HepG2 (cell line): ENCODE measurements around the gene FAF1. TPM values are rescaled to one million over a fixed set of nuclear protein-coding genes. Genes with fewer than 3 reads are reported as not detected.
A peak's percentile ranks its signal among the peaks of the same experiment; 100 is the strongest.

Experiments
- ATAC-seq: fragments of 200-7000 bp; cut with Tn5 transposase; 3 replicates; pipeline ENCODE4 v1.9.1; 2020; ENCODE audit warnings: mild to moderate bottlenecking, moderate library complexity
- BruUV-seq: library from RNA; stranded (reverse); fragments of 400-500 nt; replicated peaks from 2 replicates; lab custom pipeline; 2021; lab: Mats Ljungman, UMichigan
- CTCF ChIA-PET: fragments of 300-600 bp; formaldehyde crosslinking; extraction: SDS; loops from one replicate; lab custom pipeline; 2021; ENCODE audit warnings: low total read pairs, inconsistent platforms, low intra/inter-chr PET ratio; lab: Yijun Ruan, JAX
- POLR2A ChIA-PET: fragments of 350-600 bp; sonication (Branson Sonifier 250); formaldehyde crosslinking; loops from one replicate; lab custom pipeline; 2020; ENCODE audit warnings: antibody characterized with exemption, inconsistent platforms; lab: Yijun Ruan, JAX
- DNase-seq: peaks from one replicate; pipeline ENCODE4 v3.0.0-alpha.2; 2015; ENCODE audit warnings: low spot score
- FAIRE-seq: peaks from 3 replicates; lab custom pipeline; 2011; peaks lifted over from hg19 to GRCh38; lab: Jason Lieb, UNC
- H2AFZ ChIP-seq: one replicate; pipeline ENCODE4 v1.6.1; 2011; ENCODE audit warnings: low read length, inconsistent platforms
- H3K27ac ChIP-seq: fragments of 300-600 bp; 3 replicates; pipeline ENCODE4 v1.8.0; 2011; ENCODE audit warnings: mixed run types, mild to moderate bottlenecking, mixed read lengths, low read length, inconsistent platforms; ENCODE audit not compliant: insufficient read depth; ENCODE audit errors: extremely low read length
- H3K27me3 ChIP-seq, 2 experiments: fragments of 200-600 bp in 1 of 2; 2 replicates in 1 of 2; 3 replicates in 1 of 2; pipeline versions ENCODE4 v1.6.0 to v1.8.0; 2011; ENCODE audit warnings: low read length in 2 of 2, mild to moderate bottlenecking in 2 of 2, moderate library complexity in 2 of 2, inconsistent platforms in 1 of 2; ENCODE audit not compliant: insufficient read depth in 2 of 2, control insufficient read depth in 1 of 2
- H3K36me3 ChIP-seq, 2 experiments: fragments of 200-600 bp in 1 of 2; replicated peaks in 1 of 2; 2 replicates in 1 of 2; 3 replicates in 1 of 2; pipeline versions ENCODE4 v1.5.1 to v1.8.0; 2011; ENCODE audit warnings: low read length in 2 of 2, inconsistent platforms in 1 of 2; ENCODE audit not compliant: insufficient read depth in 2 of 2, control insufficient read depth in 1 of 2
- H3K4me1 ChIP-seq: 2 replicates; pipeline ENCODE4 v1.5.1; 2012; ENCODE audit warnings: low read length, inconsistent platforms; ENCODE audit not compliant: insufficient read depth
- H3K4me2 ChIP-seq: 2 replicates; pipeline ENCODE4 v1.6.0; 2011; ENCODE audit warnings: low read depth, low read length, inconsistent platforms
- H3K4me3 ChIP-seq, 3 experiments: fragments of 200-600 bp in 1 of 3; sonication (generic), shearing (Covaris generic) in 1 of 3; replicated peaks in 1 of 3; 2 replicates each; pipeline ENCODE4 v1.5.1; 2011 to 2016; ENCODE audit warnings: low read length in 3 of 3, inconsistent platforms in 2 of 3, low read depth in 2 of 3, mild to moderate bottlenecking in 2 of 3, control low read depth in 1 of 3, mixed read lengths in 1 of 3; ENCODE audit not compliant: insufficient read depth in 1 of 3
- H3K79me2 ChIP-seq: one replicate; pipeline ENCODE4 v1.6.1; 2011; ENCODE audit warnings: low read length, inconsistent platforms; ENCODE audit not compliant: insufficient read depth
- H3K9ac ChIP-seq: 2 replicates; pipeline ENCODE4 v1.6.0; 2011; ENCODE audit warnings: mild to moderate bottlenecking, low read depth, low read length, inconsistent platforms; ENCODE audit not compliant: insufficient read depth
- H3K9me3 ChIP-seq: 2 replicates; pipeline ENCODE4 v1.5.1; 2012; ENCODE audit warnings: mild to moderate bottlenecking, low read length
- H4K20me1 ChIP-seq: 2 replicates; pipeline ENCODE4 v1.6.0; 2011; ENCODE audit warnings: inconsistent platforms, mild to moderate bottlenecking, low read length, moderate library complexity; ENCODE audit not compliant: insufficient read depth
- CENPT ChIP-seq: sonication (generic); formaldehyde crosslinking; IDR thresholded peaks from 2 replicates; pipeline ENCODE4 v1.8.0; 2022; ENCODE audit warnings: low read depth, mild to moderate bottlenecking, moderate library complexity, missing genetic modification reagents
- MTF2 ChIP-seq: sonication (generic); formaldehyde crosslinking; IDR thresholded peaks from 2 replicates; pipeline ENCODE4 v1.5.0; 2020; ENCODE audit warnings: missing genetic modification reagents, borderline replicate concordance
- NCOR1 ChIP-seq: fragments of 200-600 bp; sonication (generic); IDR thresholded peaks from 2 replicates; pipeline ENCODE4 v1.7.0; 2017; ENCODE audit warnings: antibody characterized with exemption, low read length, borderline replicate concordance
- SIX1 ChIP-seq: sonication (generic); formaldehyde crosslinking; IDR thresholded peaks from 2 replicates; pipeline ENCODE4 v1.4.0; 2020; ENCODE audit warnings: missing genetic modification reagents, borderline replicate concordance
- TRIM24 ChIP-seq: sonication (generic); formaldehyde crosslinking; IDR thresholded peaks from 2 replicates; pipeline ENCODE4 v1.8.0; 2022; ENCODE audit warnings: mild to moderate bottlenecking, missing genetic modification reagents
- ZNF138 ChIP-seq: sonication (generic); formaldehyde crosslinking; IDR thresholded peaks from 2 replicates; pipeline ENCODE4 v1.5.0; 2020; ENCODE audit warnings: mild to moderate bottlenecking, low read depth, missing genetic modification reagents
- ZNF546 ChIP-seq: sonication (generic); formaldehyde crosslinking; conservative IDR thresholded peaks from 2 replicates; pipeline ENCODE4 v1.8.1; 2023; ENCODE audit warnings: mild to moderate bottlenecking, missing genetic modification reagents
- ZNF607 ChIP-seq: sonication (generic); formaldehyde crosslinking; IDR thresholded peaks from 2 replicates; pipeline ENCODE4 v1.5.1; 2020; ENCODE audit warnings: missing genetic modification reagents, mild to moderate bottlenecking, borderline replicate concordance
- ZNF766 ChIP-seq: sonication (generic); formaldehyde crosslinking; IDR thresholded peaks from 2 replicates; pipeline ENCODE4 v1.5.0; 2020; ENCODE audit warnings: missing genetic modification reagents, borderline replicate concordance
- ZSCAN29 ChIP-seq: sonication (generic); formaldehyde crosslinking; conservative IDR thresholded peaks from 2 replicates; pipeline ENCODE4 v1.4.0; 2020; ENCODE audit warnings: mild to moderate bottlenecking, missing genetic modification reagents
- WGBS: methylation state at CpG from one replicate; pipeline ENCODE4 v1.1.6; 2017; ENCODE audit warnings: low lambda C conversion rate; 5-methylcytosine and 5-hydroxymethylcytosine counted together
- in situ Hi-C: cut with HindIII; loops from 2 replicates; pipeline ENCODE4 v1.10.0; 2017; ENCODE audit warnings: low pct_unique_long_range_greater_than_20kb; ENCODE audit not compliant: extremely low pct_ligation_motif_present
- intact Hi-C: fragments of 100-400 bp; cut with micrococcal nuclease; formaldehyde crosslinking; loops from one replicate; pipeline ENCODE4 v1.10.0; 2022; ENCODE audit not compliant: unreplicated experiment
- polyA plus RNA-seq, 8 experiments: library from polyadenylated mRNA; depleted of rRNA in 3 of 8; stranded (reverse) in 7 of 8; unstranded in 1 of 8; fragments of >200 nt; fragmentation: Illumina TruSeq in 4 of 8; extraction: Trizol in 4 of 8; gene quantifications; 2 replicates each; pipeline versions ENCODE4 v1.2.1 to v1.2.3, GENCODE V29; 2011 to 2016; ENCODE audit warnings: low read depth in 4 of 8, missing spikeins in 1 of 8, mixed read lengths in 1 of 8; ENCODE audit not compliant: insufficient read depth in 1 of 8
- total RNA-seq, 5 experiments: library from RNA; depleted of rRNA; stranded (reverse); fragments of >200 nt; fragmentation: Illumina TruSeq; extraction: Trizol; gene quantifications; 2 replicates each; pipeline ENCODE4 v1.2.3, GENCODE V29; 2016; ENCODE audit warnings: low read depth in 1 of 5
- TF ChIP-seq, protein P1 (sequence below): sonication (generic); formaldehyde crosslinking; IDR thresholded peaks from 2 replicates; pipeline ENCODE4 v1.4.0; 2020; ENCODE audit warnings: missing genetic modification reagents
- TF ChIP-seq, protein P2 (sequence below): sonication (generic); formaldehyde crosslinking; IDR thresholded peaks from 2 replicates; pipeline ENCODE4 v1.9.0; 2022; ENCODE audit warnings: missing genetic modification reagents, mild to moderate bottlenecking, borderline replicate concordance
- TF ChIP-seq, protein P3 (sequence below): sonication (generic); formaldehyde crosslinking; IDR thresholded peaks from 2 replicates; pipeline ENCODE4 v1.4.0; 2020; ENCODE audit warnings: missing genetic modification reagents, borderline replicate concordance
- TF ChIP-seq, protein P4 (sequence below): sonication (generic); formaldehyde crosslinking; IDR thresholded peaks from 2 replicates; pipeline ENCODE4 v1.9.0; 2021; ENCODE audit warnings: missing genetic modification reagents, mild to moderate bottlenecking, borderline replicate concordance

The FAF1 gene
- total and polyA plus RNA-seq, 2 of the 13 experiments (the other 11 are each of a cell fraction or from before 2014, with no cell fraction given), result 19.4 to 63.3 TPM

DNA sequence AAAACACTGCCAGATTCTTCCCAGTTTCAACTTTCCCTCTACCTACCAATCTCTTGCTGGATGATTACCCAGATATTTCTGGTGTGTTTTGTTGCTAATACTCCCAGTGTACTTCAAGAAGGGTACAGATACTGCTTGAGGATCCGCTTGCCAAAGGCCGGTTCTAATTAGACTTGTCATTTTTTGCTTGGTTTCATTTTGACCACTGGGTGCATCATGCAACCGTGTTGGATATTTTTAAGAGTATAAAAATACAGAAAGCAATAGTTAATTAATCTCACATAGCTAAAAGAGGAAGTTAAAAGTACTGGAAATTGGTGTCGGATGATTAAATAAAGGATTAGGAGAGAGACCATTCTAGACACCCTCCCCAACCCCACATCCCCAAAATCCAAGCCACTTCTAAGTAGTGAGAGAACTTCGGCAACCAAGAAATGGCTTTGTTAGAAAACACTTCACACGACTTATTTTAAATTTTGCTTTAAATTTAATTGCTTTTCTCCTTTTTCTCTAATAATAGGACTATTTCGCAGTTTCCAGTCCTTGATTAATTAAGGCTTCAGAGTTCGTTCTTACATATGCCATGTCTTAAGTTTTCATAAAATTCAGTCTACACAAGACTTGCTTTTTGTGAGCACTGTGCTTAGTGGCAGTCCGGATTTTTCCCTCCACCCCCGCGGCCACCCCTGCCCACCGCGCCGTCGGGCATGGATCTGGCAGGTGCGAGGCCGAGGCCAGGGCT lies 7.5 kb upstream of the FAF1 start:
- Histone ChIP-seq H3K4me2 (peak overlapping the region; percentile 68), H3K4me3 (peak overlapping the region; percentile 91 to 99 (median 98)), H3K79me2 (peaks cover 33% of the 10 kb centered on the region), H3K9ac (peak overlapping the region; percentile 93), H3K4me1 (peaks cover 13% of the 10 kb centered on the region; the same call in 1 of the 2 replicates), H3K27ac (peak overlapping the region; percentile 98), H3K27me3 (no peaks in the 10 kb centered on the region; a peak in 1 of 5 replicates), H3K36me3 (no peaks in the 10 kb centered on the region), H4K20me1 (no peaks in the 10 kb centered on the region), H2AFZ (peak overlapping the region; percentile 82), H3K9me3 (no peaks in the 10 kb centered on the region)
- FAIRE-seq (no peak), DNase-seq (no peak), ATAC-seq (no peak)
- POLR2A ChIA-PET, result interaction anchor here (2.8 to 3.5 kb wide), 2 partner anchors 7 to 10 kb away, joined by 23 to 37 read pairs; partner anchors contain the start of gene FAF1
- CTCF ChIA-PET, result interaction anchor here (1.1 kb wide), 1 partner anchor 38 kb away, joined by 4 read pairs; no protein-coding TSS in a partner anchor
- in situ Hi-C loops (no loop called here), intact Hi-C loops (loop anchor here (1.0 to 2.0 kb wide), 4 partner anchors 7 to 91 kb away; partner anchors contain the start of gene FAF1)
- no TSS peak for BruUV-seq
- 4% methylated on average over 17 of the region's 17 CpGs for WGBS
- TF ChIP-seq TRIM24 (CRISPR knock-in tag) (no peak), SIX1 (CRISPR knock-in tag) (no peak), ZNF546 (CRISPR knock-in tag) (no peak), ZNF138 (no peak), ZNF766 (CRISPR knock-in tag) (no peak), NCOR1 (no peak), CENPT (no peak), ZNF607 (CRISPR knock-in tag) (peak; percentile 77), MTF2 (CRISPR knock-in tag) (no peak), ZSCAN29 (CRISPR knock-in tag) (peak; percentile 72; the same call in 1 of the 2 replicates)
- TF ChIP-seq, protein P1, sequence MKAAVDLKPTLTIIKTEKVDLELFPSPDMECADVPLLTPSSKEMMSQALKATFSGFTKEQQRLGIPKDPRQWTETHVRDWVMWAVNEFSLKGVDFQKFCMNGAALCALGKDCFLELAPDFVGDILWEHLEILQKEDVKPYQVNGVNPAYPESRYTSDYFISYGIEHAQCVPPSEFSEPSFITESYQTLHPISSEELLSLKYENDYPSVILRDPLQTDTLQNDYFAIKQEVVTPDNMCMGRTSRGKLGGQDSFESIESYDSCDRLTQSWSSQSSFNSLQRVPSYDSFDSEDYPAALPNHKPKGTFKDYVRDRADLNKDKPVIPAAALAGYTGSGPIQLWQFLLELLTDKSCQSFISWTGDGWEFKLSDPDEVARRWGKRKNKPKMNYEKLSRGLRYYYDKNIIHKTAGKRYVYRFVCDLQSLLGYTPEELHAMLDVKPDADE (CRISPR knock-in tag), result no peak
- TF ChIP-seq, protein P2, sequence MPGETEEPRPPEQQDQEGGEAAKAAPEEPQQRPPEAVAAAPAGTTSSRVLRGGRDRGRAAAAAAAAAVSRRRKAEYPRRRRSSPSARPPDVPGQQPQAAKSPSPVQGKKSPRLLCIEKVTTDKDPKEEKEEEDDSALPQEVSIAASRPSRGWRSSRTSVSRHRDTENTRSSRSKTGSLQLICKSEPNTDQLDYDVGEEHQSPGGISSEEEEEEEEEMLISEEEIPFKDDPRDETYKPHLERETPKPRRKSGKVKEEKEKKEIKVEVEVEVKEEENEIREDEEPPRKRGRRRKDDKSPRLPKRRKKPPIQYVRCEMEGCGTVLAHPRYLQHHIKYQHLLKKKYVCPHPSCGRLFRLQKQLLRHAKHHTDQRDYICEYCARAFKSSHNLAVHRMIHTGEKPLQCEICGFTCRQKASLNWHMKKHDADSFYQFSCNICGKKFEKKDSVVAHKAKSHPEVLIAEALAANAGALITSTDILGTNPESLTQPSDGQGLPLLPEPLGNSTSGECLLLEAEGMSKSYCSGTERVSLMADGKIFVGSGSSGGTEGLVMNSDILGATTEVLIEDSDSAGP (CRISPR knock-in tag), result no peak
- TF ChIP-seq, protein P3, sequence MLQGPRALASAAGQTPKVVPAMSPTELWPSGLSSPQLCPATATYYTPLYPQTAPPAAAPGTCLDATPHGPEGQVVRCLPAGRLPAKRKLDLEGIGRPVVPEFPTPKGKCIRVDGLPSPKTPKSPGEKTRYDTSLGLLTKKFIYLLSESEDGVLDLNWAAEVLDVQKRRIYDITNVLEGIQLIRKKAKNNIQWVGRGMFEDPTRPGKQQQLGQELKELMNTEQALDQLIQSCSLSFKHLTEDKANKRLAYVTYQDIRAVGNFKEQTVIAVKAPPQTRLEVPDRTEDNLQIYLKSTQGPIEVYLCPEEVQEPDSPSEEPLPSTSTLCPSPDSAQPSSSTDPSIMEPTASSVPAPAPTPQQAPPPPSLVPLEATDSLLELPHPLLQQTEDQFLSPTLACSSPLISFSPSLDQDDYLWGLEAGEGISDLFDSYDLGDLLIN (CRISPR knock-in tag), result no peak
- TF ChIP-seq, protein P4, sequence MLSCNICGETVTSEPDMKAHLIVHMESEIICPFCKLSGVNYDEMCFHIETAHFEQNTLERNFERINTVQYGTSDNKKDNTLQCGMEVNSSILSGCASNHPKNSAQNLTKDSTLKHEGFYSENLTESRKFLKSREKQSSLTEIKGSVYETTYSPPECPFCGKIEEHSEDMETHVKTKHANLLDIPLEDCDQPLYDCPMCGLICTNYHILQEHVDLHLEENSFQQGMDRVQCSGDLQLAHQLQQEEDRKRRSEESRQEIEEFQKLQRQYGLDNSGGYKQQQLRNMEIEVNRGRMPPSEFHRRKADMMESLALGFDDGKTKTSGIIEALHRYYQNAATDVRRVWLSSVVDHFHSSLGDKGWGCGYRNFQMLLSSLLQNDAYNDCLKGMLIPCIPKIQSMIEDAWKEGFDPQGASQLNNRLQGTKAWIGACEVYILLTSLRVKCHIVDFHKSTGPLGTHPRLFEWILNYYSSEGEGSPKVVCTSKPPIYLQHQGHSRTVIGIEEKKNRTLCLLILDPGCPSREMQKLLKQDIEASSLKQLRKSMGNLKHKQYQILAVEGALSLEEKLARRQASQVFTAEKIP (CRISPR knock-in tag), result no peak
